Measurements from ENCODE around the gene GNGT1.
"Not testable (repeated sequence)": the region's sequence is repeated elsewhere in the genome, so short reads cannot be mapped to it uniquely, and the experiment has no call there.

Gene GNGT1

GRCh38 chr7:93910076-93910994 is 4.0 kb downstream of the GNGT1 start:
- DNase-seq = no peak

DNA sequence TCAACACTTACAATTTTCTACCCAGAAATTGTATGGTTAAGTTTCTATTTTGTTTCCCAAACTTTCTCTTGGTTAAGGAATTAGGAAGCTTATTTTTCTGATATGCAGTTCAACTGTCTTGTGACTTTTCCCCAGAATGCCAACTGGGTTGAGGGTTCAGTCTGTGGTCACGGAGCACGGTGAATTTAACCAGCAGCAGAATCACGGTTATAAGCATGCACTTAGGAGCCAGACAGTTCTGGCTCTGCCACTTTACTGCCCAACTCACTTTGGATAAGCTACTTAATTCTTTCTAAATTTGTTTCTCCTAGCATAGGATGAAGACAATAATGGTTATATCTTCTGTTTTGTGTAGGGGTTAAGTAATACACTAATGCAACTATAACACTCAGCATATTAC is 4.9 kb downstream of the GNGT1 start:
- not testable (repeated sequence) for DNase-seq

GRCh38 chr7:93911661-93912060 is 5.3 kb downstream of the GNGT1 start:
- DNase-seq = not testable (repeated sequence)

DNA sequence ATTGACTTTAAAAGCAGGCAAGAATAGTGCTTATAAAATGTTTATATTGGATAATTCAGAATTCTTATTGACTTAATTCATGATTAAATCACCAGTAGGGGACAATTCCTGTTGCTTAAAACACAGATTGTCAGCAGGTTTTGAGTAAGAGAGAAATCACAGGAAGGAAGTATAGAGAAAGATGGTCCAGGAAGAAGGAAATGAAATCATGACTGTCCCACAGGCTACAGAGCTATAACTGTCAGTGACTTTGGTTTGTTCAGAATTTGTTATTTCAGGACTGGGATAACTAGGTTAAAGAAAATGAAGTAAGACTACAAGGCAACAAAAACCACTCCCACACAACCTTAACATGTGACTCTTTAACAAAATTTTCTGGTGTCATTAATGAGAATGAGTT is 6.8 kb downstream of the GNGT1 start:
- DNase-seq = no peak

DNA sequence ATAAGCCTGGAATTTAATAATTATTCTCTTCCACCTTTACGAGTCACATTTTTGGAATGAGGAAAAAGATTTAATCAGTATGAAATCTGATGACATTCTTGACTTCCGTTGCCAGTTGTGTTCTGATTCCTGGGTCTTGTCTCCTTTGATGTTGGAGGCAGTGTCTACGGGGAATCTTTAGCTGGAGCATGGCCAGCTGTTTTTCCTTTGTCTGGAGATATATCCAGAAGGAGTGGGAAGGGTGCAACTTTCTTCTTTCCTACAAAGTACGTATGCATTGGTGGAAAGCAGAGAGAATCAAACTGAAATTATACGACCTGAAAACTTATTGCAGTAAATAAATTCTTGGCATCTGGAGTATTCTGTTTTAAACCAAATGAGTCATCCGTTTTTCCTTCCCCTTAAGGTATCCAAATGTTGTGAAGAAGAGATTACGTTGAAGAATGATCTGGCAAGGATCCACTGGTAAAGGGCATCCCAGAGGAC is 8.3 kb downstream of the GNGT1 start:
- DNase-seq = no peak

GRCh38 chr7:93915206-93915842 is 9.0 kb downstream of the GNGT1 start:
- not testable (repeated sequence) for DNase-seq

- not testable (repeated sequence) for DNase-seq
These were observed 9.5 kb downstream of the GNGT1 start for GRCh38 chr7:93915888-93916287.

DNA sequence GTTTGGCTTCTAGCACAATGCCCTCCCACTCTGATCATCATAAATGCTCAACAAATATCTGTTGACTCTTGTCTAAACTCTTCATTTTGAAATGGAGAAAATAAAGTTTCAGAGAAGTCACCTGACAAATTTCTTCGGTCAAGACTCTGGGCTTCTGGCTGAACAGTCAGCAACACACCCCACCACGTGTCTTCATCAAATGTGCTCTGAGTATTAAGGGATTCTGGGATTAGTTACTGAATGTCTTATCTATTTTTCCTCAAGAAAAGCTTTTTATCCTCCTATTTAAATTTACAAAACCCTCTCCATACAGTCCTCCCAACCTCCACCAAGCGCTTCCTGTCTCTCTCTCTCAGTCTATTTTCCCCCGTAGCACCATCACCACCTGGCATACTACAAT is 9.9 kb downstream of the GNGT1 start:
- DNase-seq = not testable (repeated sequence)

- DNase-seq = no peak
These were observed 14.3 kb downstream of the GNGT1 start for GRCh38 chr7:93920496-93921182.

DNA sequence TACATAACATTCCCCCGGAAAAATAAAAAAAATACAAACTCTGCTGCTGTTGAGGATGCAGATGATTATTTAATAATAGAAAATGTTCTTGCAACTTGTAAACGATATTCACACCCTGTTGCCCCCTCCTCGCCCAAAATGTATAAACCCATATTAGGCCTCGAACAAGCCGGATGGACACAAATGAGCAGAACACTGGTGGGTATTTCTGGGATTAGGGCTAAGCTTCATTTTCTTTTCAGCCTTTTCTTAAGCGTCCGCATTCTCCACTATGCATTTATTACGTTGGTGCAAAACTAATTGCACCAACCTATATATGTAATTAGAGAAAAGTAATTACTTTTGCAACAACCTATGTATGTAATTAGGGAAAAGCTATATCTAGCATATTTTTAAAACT is 14.8 kb downstream of the GNGT1 start:
- DNase-seq = no peak

DNA sequence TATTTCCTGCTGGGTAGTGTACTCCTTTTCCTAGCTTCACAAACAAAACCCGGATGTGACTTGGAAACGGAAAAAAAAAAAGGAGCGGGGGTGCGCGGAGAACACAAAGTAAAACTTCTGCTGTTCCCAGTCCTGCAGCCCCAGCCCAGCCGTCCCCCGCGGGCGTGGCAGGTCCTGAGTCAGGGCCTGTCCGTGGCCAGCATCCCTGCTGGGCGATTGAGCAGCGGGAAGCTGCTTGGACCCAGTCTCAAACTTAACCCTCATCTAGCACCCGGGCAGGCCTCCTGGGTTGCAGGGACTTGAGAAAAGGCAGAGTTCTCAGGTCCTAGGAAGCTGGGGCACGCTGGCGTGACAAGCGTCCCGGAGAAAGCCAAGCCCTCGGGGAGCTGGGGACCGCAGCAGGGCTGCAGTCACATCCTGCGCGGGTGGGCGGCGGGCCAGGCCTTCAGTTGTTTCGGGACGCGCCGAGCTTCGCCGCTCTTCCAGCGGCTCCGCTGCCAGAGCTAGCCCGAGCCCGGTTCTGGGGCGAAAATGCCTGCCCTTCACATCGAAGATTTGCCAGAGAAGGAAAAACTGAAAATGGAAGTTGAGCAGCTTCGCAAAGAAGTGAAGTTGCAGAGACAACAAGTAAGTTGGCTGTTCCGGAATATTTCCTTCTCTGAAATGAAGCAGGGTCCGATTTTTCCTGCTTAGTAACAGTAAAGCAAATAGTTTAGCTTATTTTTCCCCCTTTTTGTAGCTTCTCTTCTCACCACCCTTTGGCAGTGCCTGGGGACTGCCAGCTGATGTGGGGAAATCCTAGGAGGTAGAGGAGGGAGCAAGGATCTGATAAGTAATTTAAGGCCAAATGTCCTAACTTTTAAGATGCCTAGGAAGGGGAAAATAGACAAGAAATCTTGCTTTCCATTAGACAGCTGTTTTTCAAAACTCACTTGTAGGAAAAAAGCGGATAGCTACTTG is 15.5 kb downstream of the GNGT1 start, which contains the start of gene GNG11:
Gene GNG11 (plus strand): TSS at position 129 of the 960 bp plus-strand sequence. CDS start 403 bp downstream, at position 532.
- DNase-seq = no peak

DNA sequence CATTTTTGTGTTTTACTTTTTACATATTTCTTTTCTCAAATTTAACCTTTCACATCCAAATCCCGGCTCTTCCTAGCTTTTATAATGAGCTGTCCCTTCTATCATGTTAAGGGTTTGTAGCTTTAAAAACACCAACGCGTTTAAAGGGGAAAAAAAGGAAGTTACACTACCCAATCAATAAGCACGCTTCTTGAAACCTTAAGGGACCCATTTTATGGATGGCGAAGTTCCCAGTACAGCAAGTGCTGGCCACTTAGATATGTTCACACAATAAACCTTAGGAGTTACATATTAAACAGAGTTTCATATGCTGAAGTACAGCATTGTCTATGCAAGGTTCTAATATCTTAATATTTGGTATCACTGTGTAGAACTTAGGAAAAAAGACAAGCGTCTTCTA is 16.9 kb downstream of the GNGT1 start:
- DNase-seq = no peak

DNA sequence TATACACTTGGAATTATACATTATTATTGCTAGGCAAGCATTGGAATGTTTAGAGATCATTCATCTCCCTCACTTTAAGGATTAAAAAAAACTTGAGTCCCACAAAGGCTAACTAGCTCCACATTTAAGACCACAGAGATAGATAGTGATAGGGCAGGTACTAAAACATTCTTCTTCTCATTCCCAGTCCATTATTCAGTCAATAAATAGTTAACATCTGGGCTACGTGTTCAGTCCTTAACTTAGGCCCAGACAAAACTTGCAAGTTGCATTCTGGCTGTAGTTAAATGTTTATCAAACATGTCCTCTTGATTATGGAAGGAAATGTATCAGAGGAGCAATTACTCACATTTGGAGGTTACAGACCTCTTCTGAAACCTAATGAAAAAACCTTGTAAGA is 17.6 kb downstream of the GNGT1 start:
- DNase-seq = no peak

DNA sequence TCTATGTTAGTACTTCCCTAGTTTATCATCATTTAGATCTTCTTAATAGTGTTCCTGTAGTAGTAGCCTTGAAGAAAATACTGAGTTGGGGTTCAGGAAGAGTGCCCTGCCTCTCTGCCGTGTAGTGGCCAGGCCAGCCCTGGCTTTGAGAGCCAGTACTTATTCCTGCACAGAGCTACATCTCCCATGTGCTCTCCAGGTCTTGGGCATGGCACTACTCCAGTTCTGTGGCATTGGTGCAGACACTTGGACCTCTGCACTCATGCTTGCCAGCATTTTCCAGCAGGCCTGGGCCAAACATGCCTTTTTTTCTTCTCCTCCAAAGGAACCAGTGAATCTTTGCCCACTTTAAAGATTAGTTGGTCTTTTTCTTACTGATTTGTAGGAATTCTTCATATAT is 20.4 kb downstream of the GNGT1 start:
- no peak for DNase-seq

- no peak for DNase-seq
These were observed 21.2 kb downstream of the GNGT1 start for GRCh38 chr7:93927585-93927984.

DNA sequence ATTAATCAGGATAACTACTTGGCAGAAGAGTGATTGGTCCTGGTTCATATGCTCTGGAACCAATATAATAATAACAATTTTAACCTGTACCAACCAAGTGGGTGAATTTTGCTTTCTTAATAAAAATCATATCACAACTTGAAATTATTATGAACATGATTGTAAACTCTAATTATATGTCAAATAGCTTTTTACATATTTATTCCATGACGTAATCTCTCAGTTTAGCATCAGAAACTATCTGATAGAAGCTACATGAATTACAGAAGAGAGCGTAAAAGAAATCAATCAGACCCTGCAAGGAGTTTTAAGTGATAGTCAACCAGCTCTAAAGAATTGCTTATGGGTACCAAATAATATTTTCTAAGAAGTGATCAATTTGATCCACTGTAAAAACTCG is 25.3 kb downstream of the GNGT1 start:
- no peak for DNase-seq

- DNase-seq = no peak
These were observed 26.8 kb downstream of the GNGT1 start for GRCh38 chr7:93933156-93933555.

GRCh38 chr7:93935102-93935501 is 28.7 kb downstream of the GNGT1 start:
- DNase-seq = no peak

DNA sequence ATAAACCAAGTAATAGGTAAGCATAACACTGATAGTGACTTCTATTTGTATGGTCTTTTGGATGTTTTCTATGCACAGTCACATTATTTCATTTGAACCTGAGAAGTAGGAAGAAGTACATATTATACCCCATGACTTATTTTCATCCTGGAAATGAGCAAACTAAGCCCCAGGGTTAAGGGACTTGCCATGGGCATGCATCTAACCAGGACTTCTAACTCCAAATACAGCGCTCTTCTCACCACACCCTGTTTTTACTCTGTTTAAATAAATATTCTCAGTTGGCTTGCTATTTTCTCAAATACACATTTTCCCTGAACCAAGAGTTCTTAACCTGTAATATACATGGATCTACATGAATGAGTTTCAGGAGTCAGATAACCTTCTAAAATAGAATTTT is 31.5 kb downstream of the GNGT1 start:
- no peak for DNase-seq

- no peak for DNase-seq
These were observed 31.9 kb downstream of the GNGT1 start for GRCh38 chr7:93938293-93938692.

DNA sequence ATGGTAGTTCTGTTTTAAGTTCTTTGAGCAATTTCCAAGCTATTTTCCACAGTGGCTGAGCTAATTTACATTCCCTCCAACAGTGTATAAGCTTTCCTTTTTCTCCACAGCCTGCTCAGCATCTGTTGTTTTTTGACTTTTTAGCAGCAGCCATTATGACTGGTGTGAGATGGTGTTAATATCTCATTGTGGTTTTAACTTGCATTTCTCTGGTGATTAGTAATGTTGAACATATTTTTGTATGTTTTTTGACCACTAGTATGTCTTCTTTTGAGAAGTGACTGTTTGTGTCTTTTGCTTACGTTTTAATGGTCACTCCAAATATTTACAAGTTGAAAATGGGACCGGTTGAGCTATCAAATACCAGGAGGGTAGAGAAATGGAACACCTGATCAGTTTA is 35.6 kb downstream of the GNGT1 start:
- DNase-seq = no peak

Measured in CD4-positive, alpha-beta T cell treated with Interferon alpha-2 for 1 hour (primary cell).